ENCODE results near the gene TRIM59. TPM values are rescaled to one million over a fixed set of nuclear protein-coding genes. Genes with fewer than 3 reads are reported as not detected.
A peak's percentile ranks its signal among the peaks of the same experiment; 100 is the strongest.

Gene TRIM59
- total RNA-seq, 1 donor from 2014 or later = 24.5 TPM

DNA sequence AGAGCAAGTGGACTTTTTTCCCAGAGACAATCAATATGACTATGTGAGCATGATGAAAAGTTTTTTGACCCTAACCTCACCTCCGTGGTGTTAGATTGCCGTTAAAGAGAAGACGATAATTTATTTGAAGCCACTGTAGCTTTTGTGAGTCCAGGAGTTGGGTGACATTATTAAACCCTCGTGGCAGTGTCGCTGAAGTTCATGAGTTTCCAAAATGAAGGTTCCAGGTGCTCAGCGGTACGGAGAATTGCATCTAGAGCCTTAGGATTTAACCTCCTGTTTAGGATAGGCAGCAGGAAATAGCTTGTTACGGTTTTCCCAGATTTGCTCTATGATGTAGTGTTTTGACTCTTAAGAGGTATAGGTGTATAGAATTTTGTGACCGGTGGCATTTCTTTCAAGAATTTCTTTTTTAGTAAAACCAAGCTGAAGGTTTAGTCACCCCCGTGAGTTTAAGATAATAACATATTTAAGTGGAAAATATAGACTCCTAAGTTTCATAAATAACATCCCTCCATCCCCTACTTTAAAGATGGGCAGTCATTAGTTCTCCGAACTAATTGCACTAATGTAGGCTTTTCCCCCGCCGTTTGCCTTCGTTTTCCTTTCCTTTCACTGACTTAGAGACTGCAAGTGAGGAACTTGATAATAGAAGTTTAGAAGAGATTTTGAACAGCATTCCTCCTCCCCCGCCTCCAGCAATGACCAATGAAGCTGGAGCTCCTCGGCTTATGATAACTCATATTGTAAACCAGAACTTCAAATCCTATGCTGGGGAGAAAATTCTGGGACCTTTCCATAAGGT is 48.1 kb downstream of the TRIM59 start:
- Mint-ChIP-seq H3K4me3 (ENCODE audit: low read depth) (peak overlapping the region; percentile 96), H3K36me3 (ENCODE audit: insufficient read depth) (peaks cover 2% of the 10 kb centered on the region), H3K27me3 (no peaks in the 10 kb centered on the region), H3K4me1 (ENCODE audit: low read depth) (peaks cover 40% of the 10 kb centered on the region), H3K9me3 (ENCODE audit: low read depth) (no peaks in the 10 kb centered on the region), H3K27ac (peak overlapping the region; percentile 90)
- TF ChIP-seq, protein P1, sequence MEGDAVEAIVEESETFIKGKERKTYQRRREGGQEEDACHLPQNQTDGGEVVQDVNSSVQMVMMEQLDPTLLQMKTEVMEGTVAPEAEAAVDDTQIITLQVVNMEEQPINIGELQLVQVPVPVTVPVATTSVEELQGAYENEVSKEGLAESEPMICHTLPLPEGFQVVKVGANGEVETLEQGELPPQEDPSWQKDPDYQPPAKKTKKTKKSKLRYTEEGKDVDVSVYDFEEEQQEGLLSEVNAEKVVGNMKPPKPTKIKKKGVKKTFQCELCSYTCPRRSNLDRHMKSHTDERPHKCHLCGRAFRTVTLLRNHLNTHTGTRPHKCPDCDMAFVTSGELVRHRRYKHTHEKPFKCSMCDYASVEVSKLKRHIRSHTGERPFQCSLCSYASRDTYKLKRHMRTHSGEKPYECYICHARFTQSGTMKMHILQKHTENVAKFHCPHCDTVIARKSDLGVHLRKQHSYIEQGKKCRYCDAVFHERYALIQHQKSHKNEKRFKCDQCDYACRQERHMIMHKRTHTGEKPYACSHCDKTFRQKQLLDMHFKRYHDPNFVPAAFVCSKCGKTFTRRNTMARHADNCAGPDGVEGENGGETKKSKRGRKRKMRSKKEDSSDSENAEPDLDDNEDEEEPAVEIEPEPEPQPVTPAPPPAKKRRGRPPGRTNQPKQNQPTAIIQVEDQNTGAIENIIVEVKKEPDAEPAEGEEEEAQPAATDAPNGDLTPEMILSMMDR (IDR thresholded peaks at IDR 0.05; ENCODE audit: unreplicated experiment) = no peak
- DNase-seq (ENCODE audit: low spot score, unreplicated experiment) = no peak

DNA sequence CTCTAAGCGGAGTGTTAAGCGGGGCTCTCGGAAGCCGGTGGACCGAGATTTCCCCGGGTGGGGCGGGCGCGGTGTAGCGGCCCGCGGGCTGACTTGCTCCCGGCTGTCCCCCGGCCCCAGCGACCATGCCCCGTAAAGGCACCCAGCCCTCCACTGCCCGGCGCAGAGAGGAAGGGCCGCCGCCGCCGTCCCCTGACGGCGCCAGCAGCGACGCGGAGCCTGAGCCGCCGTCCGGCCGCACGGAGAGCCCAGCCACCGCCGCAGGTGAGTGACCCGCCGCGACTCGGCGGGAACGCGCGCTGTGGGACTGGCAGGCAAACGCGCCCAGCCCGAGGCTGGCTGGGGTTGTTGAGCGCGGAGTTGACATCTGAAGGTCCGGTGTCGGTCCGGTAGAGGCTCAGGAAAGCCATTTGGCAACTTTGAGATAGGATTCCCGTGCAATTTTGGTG is 48.9 kb downstream of the TRIM59 start:
- peak; percentile 32 for DNase-seq (ENCODE audit: low spot score, unreplicated experiment)
- peaks cover 2% of the 10 kb centered on the region for H3K36me3 Mint-ChIP-seq (ENCODE audit: insufficient read depth)
- TF ChIP-seq, protein P1 (IDR thresholded peaks at IDR 0.05; ENCODE audit: unreplicated experiment) = peak; percentile 13
- peak overlapping the region; percentile 96 for H3K4me3 Mint-ChIP-seq (ENCODE audit: low read depth)
- no peaks in the 10 kb centered on the region for H3K27me3 Mint-ChIP-seq
- H3K9me3 Mint-ChIP-seq (ENCODE audit: low read depth) = no peaks in the 10 kb centered on the region
- peak overlapping the region; percentile 90 for H3K27ac Mint-ChIP-seq
- H3K4me1 Mint-ChIP-seq (ENCODE audit: low read depth) = peaks cover 40% of the 10 kb centered on the region

DNA sequence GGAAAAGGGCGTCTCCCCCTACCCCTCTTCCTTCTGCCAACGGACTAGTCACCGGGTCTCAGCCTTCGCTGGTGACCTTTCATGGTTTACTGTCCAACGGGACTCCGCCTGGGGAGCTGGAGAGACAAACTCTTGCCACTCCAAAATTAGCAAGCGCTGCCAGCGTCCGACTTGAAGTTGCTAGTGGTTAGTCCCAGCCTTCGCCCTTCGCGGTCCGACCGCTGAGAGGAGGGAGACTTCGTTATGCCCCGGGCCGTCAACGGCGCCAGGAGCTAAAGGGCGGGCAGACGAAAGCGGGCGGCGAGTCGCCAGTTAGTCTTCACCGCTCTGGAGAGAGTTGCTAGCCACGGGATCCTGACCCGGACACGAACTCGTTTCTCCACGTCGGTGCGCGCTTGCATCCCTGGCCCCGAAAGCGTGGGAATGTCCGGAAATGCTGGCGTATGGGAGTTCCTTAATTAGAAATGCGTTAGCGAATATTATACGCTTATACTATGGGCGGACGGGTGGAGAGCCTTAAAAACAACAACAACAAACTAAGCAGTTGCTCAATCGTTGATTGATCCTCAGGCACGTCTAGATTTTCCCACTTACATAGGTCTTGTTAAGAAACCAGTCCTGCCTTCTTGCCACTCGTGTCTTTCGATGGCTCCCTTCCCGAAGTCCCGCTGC is 49.4 kb downstream of the TRIM59 start:
- TF ChIP-seq, protein P1 (IDR thresholded peaks at IDR 0.05; ENCODE audit: unreplicated experiment) = no peak
- H3K4me1 Mint-ChIP-seq (ENCODE audit: low read depth) = peaks cover 40% of the 10 kb centered on the region
- peak overlapping the region; percentile 100 for H3K27ac Mint-ChIP-seq

DNA sequence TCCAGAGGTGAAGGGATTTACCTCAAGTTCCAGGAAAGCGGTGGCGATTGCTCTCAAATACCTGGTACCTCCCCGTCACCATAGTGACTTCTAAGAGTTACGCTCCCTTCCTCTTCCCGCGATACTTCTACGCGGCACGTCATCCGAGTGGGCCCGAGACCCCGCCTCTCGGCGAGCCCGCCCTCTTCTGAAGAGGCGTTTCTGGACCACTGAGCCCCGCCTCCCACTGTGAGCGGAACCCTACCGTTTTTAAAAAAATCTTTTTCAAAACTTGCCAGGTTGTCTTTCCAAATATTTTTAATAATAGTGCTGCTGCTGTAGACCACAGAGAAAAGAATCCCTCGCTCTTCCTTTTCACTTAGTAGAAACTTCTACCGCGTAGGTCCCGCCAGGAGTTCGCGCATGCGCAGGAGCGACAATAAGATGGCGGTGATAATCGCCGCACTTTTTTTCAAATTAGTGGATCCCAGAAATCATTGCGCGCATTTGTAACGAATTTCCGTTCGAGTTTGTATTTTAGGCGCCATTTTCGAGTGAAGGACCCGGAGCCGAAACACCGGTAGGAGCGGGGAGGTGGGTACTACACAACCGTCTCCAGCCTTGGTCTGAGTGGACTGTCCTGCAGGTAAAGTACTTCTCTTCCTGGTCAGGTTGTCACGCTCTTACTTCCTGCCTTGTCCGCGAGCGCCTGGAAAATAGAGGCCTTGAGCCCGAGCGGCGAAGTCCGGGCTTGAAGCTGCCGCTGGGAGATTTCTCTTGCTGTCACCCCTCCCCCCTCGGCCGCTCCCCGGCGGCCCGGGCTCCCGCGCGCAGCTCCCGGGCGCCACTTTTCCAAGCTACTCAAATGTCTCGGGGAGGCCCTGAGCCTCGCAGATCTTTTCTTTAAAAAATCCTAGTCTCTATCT is 50.2 kb downstream of the TRIM59 start, which contains the start of the genes IFT80 and SMC4:
IFT80 (minus strand) TSS at position 101 of the 905 bp plus-strand sequence. CDS start 14,625 bp downstream, outside the sequence.
SMC4 (plus strand) TSS at position 526 of the 905 bp plus-strand sequence. CDS start 1,177 bp downstream, outside the sequence.
- Mint-ChIP-seq H3K27me3 (no peaks in the 10 kb centered on the region), H3K4me1 (ENCODE audit: low read depth) (peaks cover 38% of the 10 kb centered on the region), H3K36me3 (ENCODE audit: insufficient read depth) (no peaks in the 10 kb centered on the region), H3K27ac (peak within 1 kb of the TSS; percentile 100), H3K4me3 (ENCODE audit: low read depth) (peak within 1 kb of the TSS; percentile 96), H3K9me3 (ENCODE audit: low read depth) (no peaks in the 10 kb centered on the region)
- TF ChIP-seq, protein P1 (IDR thresholded peaks at IDR 0.05; ENCODE audit: unreplicated experiment) = no peak
- peak; percentile 88 for DNase-seq (ENCODE audit: low spot score, unreplicated experiment)

More for the DNA sequence above, 49.4 kb downstream of the TRIM59 start:
- Mint-ChIP-seq H3K4me3 (ENCODE audit: low read depth) (peak overlapping the region; percentile 96), H3K9me3 (ENCODE audit: low read depth) (no peaks in the 10 kb centered on the region), H3K36me3 (ENCODE audit: insufficient read depth) (peaks cover 2% of the 10 kb centered on the region), H3K27me3 (no peaks in the 10 kb centered on the region)
- peak; percentile 30 for DNase-seq (ENCODE audit: low spot score, unreplicated experiment)
